GOT3 (cell line): ENCODE data around the gene DGKD.

Experiments
- DNase-seq: peaks from one replicate; lab custom pipeline; 2025; ENCODE audit warnings: mixed read lengths; lab: John Stamatoyannopoulos, UW

DGKD gene

DNA sequence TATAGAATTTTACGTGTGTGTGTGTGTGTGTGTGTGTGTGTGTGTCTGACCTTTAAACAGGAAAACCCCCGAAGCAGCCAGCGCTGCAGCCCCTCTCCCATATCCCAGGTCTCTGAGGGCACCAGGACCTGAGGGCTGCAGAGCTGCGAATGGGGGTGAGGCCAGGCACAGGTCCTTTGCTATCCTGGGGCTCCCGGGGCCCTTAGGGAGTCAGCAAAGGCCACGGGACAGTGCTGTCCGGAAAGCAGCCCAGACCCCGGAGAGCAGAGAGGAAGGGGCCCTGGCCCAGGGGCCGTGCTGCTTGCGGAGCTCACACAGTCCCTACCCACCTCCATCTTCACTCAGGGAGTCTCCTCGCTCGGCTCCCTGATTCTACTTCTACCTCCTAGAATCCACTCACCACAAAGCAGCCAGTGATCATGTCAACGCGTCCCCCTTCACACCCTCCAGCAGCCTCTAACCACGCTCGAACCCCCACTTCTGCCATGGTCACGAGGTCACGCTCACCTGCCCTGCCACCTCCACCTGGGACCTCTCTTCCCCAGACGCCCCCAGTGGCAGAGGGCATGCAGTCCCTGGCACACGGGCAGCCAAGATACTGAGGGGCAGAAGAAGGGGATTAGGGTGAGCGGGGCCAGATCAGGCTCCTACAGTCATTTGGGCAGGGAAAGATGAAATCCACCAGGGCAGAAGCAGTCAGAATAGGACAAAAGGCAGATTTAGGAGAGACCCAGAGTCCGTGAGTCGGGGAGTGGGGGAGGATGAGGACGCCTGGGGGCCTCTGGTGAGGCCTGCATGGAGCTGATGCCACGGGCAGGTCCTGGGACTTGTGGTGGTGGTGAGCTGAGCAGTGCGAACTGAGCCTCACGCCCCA, 125.6 kb downstream of the DGKD start:
- no peak for DNase-seq

DNA sequence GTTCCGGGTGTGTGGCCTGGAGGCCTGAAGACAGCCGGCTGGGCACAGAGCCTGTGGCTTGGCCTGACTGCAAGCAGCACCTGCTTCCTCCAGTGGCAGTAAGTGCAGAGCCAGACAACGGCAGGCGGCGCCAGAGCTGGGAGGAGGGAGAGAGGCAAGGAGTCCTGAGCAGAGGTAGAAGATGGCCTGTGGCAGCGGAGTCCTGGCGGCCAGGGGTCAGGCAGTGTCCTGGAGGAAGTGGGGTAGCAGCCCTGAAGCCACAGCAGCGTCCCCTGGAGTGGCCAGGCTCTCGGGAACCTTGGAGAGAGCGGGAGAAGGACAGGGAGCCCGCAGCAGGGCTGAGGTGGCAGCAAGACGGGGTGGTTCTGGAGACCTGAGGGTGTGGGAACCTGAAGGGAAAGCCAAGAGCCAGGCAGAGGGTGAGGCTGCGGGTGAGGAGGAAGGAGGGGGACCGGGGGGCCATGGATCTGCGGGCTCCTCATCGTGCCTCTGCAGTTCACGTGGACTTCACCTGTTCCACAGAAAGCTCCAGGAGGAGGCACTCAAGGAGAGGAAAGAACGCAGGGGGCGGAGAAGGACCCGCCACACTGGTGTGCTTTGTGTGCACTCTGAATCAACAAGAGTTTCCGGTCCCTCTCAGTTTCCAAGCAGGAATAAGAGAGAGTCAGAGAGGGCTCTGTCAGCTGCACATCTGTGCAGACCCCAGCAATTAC, 126.4 kb downstream of the DGKD start:
- DNase-seq: no peak

DNA sequence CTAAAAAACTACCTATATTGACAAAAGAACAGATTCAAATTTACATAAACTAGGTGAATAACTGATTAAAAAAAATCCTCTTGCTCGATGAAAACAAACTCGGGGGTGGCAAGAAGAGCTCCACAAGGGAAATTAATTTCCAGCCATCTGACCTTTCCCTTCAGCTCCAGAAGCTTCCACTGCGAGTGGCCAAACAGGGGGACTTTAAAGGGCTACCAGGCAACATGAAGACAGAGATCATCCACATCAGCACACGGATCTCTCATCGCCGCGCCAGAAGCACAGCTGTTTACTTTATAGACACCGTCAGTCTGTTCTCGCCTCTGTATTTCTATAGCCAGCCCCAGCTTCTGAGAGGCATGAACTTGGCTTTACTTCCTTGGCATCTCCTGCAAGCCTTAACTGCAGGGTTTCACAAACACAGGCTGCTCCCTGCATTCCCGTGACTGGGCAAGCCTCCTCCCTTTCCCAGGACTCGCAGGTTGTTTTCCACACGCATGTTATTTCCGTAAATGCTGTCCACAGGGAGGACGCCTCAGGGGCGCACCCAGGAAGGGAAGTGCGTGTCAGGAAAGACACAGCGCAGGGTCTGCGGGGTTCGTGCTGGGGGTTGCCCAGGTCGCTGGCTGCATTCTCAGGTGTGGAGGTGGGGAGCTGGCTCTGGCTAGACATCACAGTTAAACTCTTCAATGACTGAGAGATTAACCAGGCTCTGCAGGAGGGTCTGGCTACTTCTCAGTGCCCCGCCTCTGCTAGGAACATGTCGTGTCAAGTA, 127.3 kb downstream of the DGKD start:
- no peak for DNase-seq

DNA sequence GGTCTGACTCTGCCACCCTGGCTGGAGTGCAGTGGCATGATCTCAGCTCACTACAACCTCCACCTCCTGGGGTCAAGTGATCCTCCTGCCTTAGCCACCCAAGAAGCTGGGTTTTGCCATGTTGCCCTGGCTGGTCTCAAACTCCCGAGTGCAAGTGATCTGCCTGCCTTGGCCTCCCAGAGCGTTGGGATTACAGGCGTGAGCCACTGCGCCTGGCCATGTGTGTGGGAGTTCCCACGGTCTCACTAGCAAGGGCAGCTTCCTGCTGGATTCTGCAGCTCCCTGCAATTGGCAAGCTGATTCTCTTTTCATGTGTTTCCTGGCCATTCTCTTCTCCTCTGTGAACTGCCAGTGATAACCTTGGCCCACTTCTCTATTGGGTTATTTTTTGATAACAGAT, 128.3 kb downstream of the DGKD start:
- DNase-seq: no peak

DNA sequence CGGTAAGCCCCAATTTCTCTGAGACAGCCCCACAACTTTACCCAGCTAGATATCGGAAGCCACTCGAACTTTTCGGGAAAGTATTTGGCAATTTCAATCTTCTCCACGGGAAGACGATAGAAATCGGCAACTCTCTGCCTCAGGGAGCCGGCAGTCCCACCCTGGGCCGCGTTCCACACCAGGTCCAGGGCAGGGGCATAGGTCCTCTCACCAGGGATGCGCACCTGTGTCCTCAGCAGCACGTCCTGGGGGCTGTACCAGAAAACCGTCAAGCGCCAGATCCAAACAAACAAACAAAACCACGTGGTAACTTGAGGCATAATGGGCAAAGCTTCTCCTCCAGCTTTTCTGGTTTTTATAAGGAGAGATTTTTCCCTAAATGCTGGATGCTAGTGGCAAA, 131.4 kb downstream of the DGKD start:
- DNase-seq: no peak

DNA sequence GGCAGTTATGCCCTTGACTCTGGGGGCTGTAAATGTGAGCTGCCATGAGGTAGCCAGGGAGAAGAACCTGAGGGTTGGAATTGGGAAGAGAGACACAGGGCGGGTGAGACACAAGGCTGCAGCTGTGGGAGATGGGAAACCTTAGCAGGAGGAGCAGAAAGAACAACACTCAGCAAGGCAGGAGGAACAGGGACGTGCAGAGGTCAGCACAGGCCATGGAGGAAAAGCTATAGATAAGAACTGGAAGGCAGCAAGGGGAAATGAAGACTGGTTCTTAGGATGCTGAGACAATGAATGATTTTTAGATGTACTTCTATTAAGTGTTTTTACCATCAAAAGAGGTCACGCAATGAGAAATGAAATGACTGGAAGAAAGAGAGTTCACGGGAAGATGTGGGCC, 132.1 kb downstream of the DGKD start:
- DNase-seq: no peak

DNA sequence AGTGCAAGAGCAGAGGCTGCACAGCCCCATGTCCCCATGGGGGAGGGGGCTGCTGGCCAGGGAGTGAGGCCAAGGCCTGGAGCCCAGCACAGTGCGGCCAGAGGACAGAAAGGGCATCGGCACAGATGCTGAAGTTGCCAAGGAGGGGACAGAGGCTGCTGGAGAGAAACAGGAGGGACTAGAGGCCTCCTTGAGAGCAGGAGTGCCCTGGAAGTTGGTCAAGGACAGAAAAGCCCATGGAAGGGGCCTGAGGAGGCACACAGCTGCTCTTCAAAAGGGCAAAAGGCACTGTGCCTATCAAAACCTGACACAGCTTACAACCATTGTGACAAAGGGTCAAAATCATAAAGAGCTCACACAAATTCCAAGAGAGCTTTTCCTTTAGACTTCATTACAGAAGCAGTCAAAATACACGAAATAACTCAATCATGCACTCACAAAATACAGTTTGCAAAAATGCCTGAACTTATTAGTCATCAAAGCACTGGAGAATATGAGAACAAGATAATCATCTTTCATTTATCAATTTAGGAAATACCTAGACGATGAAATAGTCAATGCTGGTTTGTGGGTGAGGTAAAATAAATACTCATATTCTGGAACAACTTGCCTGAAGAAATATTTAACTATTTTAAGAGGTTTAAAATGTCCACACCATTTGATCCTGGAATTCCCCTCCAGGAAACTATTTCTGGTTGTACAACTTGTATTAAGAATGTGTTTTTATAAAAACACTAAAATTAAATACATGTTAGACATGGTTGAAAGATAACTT, 132.7 kb downstream of the DGKD start:
- no peak for DNase-seq

DNA sequence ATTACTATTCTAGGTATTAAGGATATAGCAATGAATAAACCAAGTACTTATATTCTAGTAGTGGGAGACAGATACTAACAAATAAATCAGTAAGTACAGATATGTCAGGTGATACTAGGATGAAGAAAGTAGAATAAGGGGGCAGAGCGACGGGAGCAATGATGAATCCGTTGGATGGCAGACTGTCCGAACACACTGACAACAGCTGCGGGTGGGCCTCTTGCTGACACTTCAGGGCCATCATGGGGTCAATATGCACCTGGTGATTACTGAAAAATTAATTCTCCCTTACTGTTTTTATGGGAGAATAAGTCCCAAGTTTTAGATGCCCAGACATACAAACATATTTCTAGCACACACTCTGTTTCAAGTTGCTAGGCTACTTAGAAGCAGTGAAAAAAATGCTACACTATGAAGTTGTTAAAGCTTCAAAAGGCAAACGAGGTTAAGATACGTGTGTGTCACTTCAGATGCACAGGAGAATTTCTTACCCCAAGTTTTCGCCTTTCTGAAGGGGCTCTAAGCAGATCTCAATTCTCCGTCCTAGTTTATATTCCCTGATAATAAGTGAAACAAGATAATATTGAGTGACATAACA, 133.6 kb downstream of the DGKD start:
- no peak for DNase-seq

DNA sequence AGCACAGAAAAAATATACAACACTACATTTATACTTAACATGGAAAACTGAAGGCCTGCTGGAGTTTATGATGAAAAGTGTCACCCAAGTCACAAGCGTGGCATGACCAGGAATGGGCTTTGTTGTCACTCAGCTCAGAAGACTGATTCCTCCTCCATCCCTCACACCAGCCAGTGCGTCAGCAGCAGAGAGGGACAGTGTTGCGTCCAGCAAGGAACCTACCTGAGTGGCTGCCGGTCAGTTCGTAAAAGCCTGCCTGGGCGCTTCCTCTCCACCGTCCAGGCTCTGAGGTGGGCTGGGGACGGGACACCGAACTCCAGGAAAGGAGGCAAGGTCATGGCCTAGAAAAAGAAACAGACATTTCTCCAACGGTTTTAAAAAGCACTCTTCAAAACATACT, 134.8 kb downstream of the DGKD start:
- DNase-seq: no peak

DNA sequence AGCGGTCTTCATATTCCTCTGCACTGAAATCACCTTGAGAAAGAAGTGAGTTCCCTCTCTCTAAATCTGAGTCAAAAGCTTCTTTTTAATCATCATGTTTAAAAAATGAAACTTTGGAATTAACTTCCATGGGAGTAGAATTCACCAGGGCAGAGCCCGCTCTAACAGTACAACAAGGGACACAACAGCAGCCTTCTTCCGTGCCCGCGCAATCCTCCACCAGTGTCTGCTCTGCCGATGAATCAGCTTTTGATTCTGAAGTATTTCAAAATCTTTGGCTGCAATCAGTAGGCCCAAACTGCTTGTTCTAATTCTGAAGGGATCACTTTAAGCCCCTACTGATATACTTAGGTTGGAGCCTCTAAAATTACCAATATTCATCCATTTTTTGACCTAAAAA, 135.4 kb downstream of the DGKD start:
- no peak for DNase-seq

DNA sequence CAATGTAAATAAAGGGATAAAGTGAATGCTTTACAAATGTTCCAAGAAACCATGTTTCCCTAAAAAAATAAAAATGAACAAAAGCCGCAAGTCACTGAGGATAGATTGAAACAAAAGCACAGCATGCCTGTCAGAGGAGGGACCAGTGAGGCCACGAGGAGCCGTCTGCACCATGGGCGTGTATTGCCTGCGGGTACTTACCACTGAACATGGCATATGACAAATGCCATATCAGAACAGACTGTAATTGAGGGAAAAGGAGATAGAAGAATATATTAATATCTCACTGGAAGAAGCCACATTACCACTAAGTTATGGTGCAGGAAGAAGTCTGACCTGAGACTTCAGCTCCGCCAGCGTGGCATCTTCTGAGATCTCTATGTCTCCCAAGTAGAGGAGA, 136.5 kb downstream of the DGKD start:
- DNase-seq: no peak

DNA sequence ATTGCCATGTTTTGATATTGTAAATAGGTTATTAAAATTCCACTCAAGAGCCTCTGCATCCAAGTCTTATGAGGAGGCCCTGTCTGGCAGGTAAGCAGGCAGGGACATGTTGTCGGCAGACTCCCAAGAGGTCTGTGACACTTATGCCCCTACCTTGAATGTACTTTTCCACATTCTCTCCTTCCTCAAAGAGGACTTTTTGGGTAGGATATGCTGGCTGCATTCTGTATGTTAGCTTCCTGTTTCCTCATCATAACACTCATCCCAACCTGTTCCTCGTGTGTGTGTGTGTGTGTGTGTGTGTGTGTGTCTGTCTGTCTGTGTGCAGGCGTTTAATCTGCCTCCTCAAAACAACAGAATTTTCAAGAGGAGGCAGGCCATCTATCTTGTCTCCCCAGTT, 137.0 kb downstream of the DGKD start:
- no peak for DNase-seq

DNA sequence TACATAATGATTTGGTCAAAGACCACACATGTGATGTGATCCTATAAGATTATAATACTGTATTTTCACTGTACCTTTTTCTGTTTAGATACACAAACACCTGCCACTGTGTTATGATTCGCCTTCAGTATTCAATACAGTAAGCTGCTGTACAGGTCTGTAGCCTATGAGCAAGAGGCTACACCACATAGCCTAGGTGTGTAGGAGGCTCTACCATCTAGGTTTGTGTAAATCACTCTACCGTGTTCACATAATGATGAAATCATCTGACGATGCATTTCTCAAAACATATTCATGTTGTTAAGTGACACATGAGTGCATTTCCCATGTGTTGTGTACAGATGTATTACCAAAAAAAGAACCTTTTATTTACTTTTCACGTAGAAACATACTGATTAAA, 137.8 kb downstream of the DGKD start:
- DNase-seq: no peak

DNA sequence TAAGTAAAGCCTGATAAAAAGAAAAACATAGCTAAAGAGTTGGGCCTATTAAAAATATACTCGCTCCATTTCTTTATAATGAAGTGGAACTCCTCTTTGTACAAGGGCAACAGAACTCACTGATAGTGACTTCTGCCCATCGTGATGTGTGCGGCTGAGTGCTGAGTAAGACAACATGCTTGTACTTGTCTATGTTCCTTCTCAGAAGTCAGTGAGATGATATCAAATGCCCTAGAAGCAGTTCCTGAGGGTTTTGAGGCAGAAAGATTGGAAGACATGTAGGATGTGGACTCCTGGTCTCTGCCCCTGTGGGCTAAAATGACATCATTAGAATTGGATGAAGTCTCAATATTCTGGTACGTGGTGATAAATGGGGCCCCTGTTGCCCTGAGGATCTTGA, 138.5 kb downstream of the DGKD start:
- DNase-seq: no peak

DNA sequence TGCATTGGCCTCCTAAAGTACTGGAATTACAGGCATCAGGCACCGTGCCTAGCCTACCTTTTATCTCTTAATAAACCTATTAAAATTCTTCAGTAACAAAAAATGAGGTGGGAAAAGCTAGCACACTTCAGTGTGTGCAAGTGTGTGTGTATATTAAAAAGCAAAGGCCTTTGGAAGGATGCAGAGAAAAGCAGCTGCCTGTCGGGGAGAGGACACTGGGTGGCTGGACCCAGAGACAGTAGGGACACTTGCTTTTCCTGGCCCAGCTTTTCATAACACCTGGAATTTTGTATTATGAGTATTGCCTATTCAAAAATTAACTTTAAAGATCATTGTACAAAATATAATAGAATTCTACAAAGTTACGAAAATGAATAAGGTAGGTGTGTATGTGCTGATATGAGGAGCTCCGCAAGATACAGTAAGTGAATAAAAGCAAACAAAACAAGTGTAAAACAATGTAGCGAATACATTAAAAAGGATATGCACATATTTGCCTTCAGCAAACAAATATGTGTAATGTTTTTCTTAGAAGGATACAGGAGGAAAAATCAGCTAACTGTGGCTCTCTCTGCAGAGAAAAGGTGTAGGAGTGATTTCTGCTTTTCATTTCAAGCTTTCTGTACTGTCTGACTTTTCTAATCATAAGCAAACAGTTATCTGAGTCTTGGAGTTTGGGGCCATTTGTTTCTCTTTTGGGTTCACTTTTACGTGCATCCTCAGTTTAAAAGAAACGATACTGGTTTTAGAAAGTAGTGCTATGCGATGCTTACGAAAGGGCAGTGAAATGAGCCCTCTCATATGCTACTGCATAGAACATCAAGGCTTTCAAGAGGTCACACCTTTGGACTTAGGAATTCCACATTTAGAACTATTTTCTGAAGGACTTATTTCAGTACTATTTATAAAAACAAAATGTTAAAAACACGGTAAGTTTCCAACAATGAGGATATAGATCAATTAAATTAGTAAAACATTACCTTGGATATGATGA, 141.5 kb downstream of the DGKD start:
- DNase-seq: no peak

DNA sequence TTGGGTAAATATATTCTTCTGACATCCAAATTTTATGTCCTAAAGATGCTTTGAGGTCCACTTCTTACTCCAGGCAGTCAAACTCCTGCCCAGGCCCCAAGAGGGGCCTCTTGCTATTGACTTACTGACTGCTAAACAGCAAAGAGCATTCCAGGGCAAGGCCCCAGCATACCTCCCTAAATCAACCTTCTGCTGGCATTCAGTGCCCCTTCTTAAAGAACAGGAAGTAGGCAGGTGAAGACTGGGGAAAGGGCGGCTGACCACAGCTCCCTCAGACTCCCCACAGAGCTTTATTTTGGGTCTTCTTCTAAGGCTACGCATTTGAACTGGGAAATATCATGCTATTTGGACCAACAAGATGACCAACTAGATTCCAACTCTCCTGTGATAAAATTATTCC, 143.4 kb downstream of the DGKD start:
- DNase-seq: no peak

DNA sequence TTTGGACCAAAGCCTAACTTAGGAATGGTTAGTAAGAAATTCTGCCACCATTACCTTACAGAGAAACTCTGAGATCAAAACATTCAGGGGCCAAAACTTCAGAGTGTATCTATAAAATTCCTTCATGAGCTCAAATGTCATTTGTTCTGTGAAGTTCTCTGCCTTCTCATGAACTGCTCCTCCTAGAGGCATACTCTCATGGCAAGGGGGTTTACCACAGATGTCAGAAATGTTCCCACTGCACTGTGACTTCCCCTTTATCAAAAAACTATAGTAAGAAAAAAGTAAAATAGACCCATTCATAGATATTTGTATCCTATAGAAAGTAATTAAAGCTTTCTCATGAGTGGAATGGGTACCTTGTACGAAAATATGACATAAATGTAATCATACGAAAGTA, 143.8 kb downstream of the DGKD start:
- no peak for DNase-seq

DNA sequence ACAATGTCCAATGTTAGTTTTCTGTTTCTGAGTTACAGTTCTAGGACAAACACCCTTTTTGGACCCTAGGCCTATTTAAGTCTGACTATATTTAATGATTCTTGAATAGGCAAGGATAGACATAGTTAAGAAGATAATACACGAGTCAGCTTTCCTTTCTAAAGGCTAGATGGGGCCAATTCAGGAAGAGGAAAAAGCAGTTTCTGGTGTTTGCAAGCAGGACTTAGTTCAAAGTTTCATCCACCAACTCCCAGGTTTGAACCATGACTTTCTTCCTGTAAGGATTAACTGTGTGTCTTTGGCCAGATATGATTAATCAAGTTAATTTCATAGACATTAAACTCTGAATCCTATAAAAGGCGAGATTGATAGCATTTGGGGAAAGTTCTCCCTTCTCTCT, 145.6 kb downstream of the DGKD start:
- no peak for DNase-seq

DNA sequence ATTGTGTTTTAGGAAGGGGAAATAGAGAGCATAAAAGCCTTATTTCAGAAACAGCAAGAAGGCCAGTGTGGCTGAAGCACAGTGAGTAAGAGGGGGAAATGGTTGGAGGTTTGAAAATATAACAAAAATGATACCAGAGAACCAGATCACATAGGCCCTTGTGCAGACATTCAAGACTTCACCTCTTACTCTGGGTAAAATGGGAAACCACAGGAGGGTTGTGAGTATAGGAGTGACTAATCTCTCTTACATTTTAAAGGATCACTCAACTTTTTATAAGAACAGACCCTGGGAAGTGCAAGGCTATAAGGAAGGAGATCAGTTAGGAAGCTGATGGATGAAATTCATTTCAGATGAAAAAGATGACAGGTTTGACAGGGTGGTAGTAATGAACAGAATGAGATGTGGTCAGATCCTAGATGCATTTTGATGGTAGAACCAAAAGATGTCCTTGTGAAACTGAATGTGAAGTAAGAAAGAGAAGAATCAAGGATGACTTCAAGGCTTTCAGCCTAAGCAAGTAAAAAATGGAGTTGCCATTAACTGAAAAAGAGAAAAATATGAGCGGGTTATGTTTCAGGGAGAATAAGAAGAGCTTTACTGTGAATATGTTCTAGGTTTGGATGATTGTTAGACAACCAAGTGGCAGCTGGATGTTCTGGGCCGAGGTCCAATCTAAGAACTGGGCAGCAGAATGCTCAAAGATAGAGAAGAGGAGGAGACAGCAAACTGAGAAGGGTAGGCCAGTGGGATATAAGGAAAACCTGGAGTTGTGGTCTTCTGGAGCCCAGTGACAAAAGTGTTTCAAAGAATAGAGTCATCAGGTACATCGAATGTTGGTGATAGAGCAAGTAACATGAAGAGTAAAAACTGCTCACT, 147.1 kb downstream of the DGKD start:
- no peak for DNase-seq
